IgD-negative memory B cell (primary cell): ENCODE measurements around the gene ATF6. TPM values are rescaled to one million over a fixed set of nuclear protein-coding genes. Genes with fewer than 3 reads are reported as not detected.

Source experiments
- H3K27ac Mint-ChIP-seq, 3 donors: one replicate each; pipeline ENCODE4 v1.8.0; 2020 to 2022; ENCODE audit warnings: mild to moderate bottlenecking in 3 of 3, mixed read lengths in 3 of 3, moderate library complexity in 1 of 3
- H3K27me3 Mint-ChIP-seq: one replicate; pipeline ENCODE4 v1.8.0; 2021; ENCODE audit warnings: mixed read lengths
- H3K36me3 Mint-ChIP-seq: one replicate; pipeline ENCODE4 v1.8.0; 2020; ENCODE audit warnings: mild to moderate bottlenecking, mixed read lengths
- H3K4me1 Mint-ChIP-seq, 3 donors: one replicate each; pipeline ENCODE4 v1.8.0; 2020 to 2022; ENCODE audit warnings: mixed read lengths in 3 of 3, mild to moderate bottlenecking in 1 of 3
- H3K4me3 Mint-ChIP-seq, 4 donors: one replicate each; pipeline ENCODE4 v1.8.0; 2020 to 2022; ENCODE audit warnings: mild to moderate bottlenecking in 4 of 4, mixed read lengths in 4 of 4, moderate library complexity in 3 of 4
- H3K9me3 Mint-ChIP-seq, 3 donors: one replicate each; pipeline ENCODE4 v1.8.0; 2020 to 2021; ENCODE audit warnings: mixed read lengths in 3 of 3, mild to moderate bottlenecking in 1 of 3
- polyA plus RNA-seq: library from polyadenylated mRNA; unstranded; fragments of 300-500 nt; fragmentation: Illumina TruSeq; gene quantifications from one replicate; pipeline ENCODE4 v1.2.3, GENCODE V29; 2021

Gene ATF6
- polyA plus RNA-seq, 1 donor from 2014 or later, result 14.3 TPM

DNA sequence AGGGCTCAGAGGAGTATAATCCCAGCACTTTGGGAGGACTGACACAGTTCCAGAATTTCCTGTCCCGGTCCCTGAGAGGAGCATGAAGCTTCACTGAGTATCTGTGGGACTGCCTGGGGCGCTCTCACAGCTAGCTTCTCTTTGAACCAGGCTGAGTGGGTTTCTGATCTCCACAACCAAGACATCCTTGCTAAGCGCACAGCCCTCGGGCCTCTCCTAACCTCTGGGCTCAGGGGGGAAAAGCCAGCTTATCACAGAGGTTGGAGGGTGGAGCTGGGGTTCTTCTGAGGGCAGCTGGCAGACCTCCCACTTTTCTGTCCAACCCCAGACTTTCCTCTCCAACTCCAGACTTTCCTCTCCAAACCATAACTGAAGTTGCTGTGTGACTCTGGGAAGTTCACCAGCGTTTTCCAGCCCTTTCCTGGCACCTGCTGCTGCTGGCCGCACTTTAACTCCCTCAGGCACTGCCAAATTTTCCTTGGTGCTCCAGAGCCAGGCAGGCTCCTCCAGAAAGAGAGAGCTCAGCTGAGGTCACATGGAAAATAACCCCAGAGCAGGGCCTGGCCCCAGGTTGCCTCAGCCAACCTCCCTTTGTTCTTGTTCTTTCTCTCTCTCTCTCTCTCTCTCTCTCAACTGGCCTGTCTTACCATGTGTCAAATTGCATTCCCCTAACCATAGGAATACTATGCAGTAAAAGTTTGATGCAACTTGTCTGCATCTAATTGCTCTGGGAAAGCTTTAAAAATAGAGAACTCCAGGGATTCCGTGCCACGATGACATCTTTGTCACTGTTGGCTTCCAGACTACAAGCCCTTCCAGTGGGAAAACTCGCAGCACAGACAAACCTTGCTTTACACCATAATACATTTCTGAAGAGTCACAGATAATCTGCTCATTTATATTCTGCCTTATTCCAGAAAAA lies 208.1 kb downstream of the ATF6 start:
- Mint-ChIP-seq H3K4me3 (no peak overlapping the region), H3K4me1 (peaks cover 0 to 2% (median 0%) of the 10 kb centered on the region in 3 donors), H3K36me3 (no peaks in the 10 kb centered on the region), H3K27me3 (peaks cover 3% of the 10 kb centered on the region), H3K27ac (peak overlapping the region in 1 of 3 donors; percentile 17), H3K9me3 (no peaks in the 10 kb centered on the region)

DNA sequence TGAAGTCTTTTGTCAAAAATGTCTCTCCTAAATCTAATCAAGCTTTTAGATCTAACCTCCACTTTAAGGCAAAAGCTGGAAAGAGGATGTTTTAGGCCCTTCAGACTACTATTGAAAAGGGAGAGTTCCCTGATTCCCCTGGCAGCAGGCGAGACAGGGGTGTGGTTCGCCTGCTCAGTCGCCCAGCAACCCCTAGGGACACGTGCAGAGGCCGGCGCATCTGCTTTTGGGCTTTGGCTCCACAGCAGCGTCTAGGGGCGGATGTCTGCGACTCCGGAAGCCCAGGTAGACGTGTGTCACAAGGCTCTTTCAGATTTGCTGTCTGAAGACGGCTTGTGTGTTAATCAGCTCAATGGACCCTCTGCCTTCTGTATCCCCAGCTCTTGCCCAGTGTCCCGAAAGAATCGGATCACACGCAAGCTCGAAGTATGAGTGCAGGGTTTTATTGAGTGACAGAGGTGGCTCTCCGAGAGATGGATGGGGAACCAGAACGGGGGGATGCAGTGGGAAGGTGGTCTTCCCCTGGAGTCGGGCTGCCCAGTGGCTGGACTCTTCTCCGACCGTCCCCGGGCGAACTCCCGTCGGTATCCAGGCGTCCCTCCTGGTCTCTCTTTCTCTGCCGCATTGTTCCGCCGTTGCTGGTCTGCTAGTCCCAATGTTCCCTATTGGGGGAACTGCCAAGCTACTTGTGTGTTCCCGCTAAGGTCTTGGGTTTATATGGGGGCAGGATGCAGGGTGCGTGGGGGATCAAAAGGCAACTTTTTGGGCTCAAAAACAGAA lies 212.1 kb downstream of the ATF6 start:
- peaks cover 12% of the 10 kb centered on the region for H3K27me3 Mint-ChIP-seq
- no peaks in the 10 kb centered on the region for H3K36me3 Mint-ChIP-seq
- no peak overlapping the region for H3K4me3 Mint-ChIP-seq
- H3K27ac Mint-ChIP-seq, result peak overlapping the region in 1 of 3 donors; percentile 65
- peaks cover 0 to 2% (median 0%) of the 10 kb centered on the region in 3 donors for H3K4me1 Mint-ChIP-seq
- H3K9me3 Mint-ChIP-seq, result peaks cover 0 to 4% (median 0%) of the 10 kb centered on the region in 3 donors

DNA sequence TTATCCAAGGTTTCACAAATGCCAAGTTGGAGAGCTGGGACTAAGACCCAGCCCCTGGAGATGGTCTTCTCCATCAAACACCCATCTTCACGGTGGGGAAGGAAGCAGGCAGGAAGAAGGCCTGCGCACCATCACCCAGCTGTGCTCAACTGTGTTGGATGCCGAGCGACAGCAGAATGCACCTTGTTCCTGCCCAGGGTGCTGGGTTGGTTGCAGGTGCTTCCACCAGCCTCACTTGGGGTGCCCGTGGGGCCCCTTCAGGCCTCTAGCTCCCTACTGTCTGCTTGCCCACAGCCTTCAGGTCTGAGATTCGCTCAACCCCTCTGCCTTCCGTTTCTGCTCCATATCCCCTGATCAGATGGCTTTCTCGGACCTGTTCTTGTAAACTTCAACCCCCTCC lies 215.0 kb downstream of the ATF6 start:
- H3K4me1 Mint-ChIP-seq, result peaks cover 0 to 2% (median 0%) of the 10 kb centered on the region in 3 donors
- H3K27ac Mint-ChIP-seq, result no peak overlapping the region
- H3K9me3 Mint-ChIP-seq, result peaks cover 0 to 4% (median 0%) of the 10 kb centered on the region in 3 donors
- H3K36me3 Mint-ChIP-seq, result no peaks in the 10 kb centered on the region
- H3K4me3 Mint-ChIP-seq, result no peak overlapping the region
- H3K27me3 Mint-ChIP-seq, result peaks cover 15% of the 10 kb centered on the region

DNA sequence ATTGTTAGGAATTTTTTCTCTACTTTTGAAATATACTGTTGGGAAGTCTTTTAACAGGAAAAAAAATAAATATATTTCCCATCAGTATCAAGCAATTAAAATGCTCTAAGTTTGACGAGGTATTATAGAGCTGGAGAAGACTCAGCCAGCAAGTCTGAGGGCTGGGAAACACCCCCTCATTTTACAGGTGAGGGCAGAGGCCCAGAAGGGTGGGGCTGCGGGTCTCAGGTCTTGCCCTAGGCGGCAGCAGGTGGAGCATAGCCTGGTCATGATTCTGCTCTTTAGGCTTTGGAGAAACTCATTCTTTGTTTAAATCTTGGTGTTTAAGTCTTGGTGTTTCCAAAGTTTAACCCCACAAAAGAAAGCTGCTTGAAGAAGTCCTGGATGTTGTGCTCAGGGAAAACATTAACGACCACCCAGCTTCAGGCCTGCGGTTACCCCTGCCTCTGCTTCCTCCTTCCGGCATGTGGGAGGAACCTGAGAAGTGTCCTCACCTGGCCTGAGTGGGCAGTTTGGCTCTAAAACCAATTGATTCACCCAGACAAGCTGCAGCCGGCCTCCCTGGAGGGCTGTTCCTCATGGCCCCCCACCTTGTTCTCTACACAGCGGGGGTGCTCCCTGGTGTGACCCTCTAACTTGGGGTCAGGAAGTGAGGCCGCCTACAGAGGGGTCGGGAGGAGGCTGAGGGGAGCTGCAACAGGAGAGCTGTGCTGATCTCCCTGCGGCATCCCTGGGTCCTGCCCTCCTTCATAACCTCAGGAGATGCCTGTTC lies 215.8 kb downstream of the ATF6 start:
- H3K27ac Mint-ChIP-seq, result no peak overlapping the region
- H3K4me1 Mint-ChIP-seq, result peaks cover 0 to 2% (median 0%) of the 10 kb centered on the region in 3 donors
- peaks cover 15% of the 10 kb centered on the region for H3K27me3 Mint-ChIP-seq
- H3K4me3 Mint-ChIP-seq, result no peak overlapping the region
- peaks cover 0 to 4% (median 0%) of the 10 kb centered on the region in 3 donors for H3K9me3 Mint-ChIP-seq
- H3K36me3 Mint-ChIP-seq, result no peaks in the 10 kb centered on the region

DNA sequence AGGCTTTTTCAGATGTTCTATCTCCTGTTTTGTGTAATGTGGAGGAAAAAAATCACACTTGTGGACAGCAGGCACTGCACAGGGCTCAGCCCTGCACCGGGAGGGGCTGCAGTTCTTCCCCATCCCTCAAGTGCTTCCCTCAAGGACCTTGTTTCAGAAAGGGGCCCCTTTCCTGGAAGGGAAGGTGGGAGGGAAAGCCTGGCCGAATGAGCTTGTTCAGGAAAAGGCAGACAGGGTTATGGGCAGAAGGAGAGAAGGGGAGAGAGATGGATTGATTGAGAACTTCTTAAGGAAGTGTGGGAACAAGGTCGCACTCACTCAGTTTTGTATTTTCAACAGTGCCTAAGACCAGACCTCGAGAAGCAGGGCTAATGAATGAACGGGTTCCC lies 216.4 kb downstream of the ATF6 start:
- H3K36me3 Mint-ChIP-seq, result no peaks in the 10 kb centered on the region
- no peak overlapping the region for H3K4me3 Mint-ChIP-seq
- peaks cover 17% of the 10 kb centered on the region for H3K27me3 Mint-ChIP-seq
- H3K27ac Mint-ChIP-seq, result no peak overlapping the region
- H3K4me1 Mint-ChIP-seq, result peaks cover 0 to 2% (median 0%) of the 10 kb centered on the region in 3 donors
- H3K9me3 Mint-ChIP-seq, result peaks cover 2 to 5% (median 4%) of the 10 kb centered on the region in 3 donors

DNA sequence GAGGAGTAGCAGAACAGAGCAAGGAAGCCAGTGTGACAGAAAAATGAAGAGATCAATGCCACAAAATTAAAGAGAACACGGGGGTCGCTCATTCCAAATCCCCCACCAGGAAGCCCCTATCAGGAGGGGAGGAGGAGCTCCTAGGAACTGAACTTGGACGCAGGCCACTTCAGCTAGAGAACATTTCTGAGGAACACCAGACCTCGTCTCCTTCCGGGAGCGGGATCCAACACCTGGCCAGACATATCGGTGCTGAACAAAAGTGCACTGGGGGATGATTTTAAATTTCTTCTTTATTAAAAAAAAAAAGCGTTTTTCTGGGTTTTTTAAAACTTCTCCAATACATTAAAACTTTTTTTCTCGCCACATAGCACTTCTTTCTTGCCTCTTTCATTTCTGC lies 216.8 kb downstream of the ATF6 start:
- peaks cover 2 to 7% (median 4%) of the 10 kb centered on the region in 3 donors for H3K9me3 Mint-ChIP-seq
- H3K4me3 Mint-ChIP-seq, result no peak overlapping the region
- H3K4me1 Mint-ChIP-seq, result no peaks in the 10 kb centered on the region
- no peaks in the 10 kb centered on the region for H3K36me3 Mint-ChIP-seq
- H3K27ac Mint-ChIP-seq, result no peak overlapping the region
- H3K27me3 Mint-ChIP-seq, result peaks cover 17% of the 10 kb centered on the region

DNA sequence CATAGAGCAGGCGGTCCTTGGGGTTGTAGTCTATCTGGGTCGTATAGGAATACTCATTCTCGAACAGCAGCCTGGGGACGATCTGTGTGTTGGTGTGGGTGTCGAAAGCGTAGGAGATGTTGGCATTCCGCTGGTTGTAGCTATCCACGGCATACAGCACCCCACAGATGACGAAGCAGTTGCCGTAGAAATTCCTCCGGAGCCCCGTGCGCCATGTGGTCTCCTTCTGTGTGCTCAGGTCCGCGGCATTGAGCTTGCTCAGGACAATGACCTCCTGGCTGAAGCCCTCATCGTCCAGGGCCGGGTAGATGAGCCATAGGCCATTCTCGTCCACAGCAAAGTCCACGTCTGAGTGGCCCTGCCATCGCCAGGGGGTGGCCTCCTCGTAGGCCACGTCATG lies 217.6 kb downstream of the ATF6 start:
- no peak overlapping the region for H3K27ac Mint-ChIP-seq
- no peaks in the 10 kb centered on the region for H3K36me3 Mint-ChIP-seq

DNA sequence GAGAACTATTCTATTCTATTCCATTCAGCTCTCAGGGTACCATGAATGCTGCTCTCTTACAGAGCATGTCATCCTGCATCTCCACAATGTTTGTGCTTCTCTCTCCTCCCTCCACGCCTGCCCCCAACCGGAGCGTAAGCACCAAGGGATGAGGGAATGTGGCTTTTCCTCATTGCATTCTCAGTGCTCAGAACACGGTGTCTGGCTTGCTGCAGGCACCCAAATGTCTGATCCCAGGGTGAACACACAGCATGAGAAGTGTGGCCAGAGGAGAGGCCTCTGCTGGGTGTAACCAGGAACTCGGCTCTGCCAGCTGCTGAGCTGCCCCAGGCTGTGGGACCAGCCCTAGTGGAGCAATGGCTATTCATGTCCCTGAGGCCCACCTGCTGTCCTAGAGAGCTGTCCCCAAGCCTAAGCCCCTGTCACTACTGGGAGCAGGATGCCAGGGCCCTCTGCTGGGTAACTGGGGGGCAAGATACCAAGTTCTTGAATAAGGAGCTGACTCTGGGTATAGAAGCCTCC lies 219.2 kb downstream of the ATF6 start:
- Mint-ChIP-seq H3K4me3 (no peak overlapping the region), H3K27me3 (peaks cover 19% of the 10 kb centered on the region), H3K9me3 (peaks cover 2 to 7% (median 4%) of the 10 kb centered on the region in 3 donors), H3K27ac (no peak overlapping the region), H3K4me1 (no peaks in the 10 kb centered on the region), H3K36me3 (no peaks in the 10 kb centered on the region)

More for the DNA sequence above, 217.6 kb downstream of the ATF6 start:
- Mint-ChIP-seq H3K27me3 (peaks cover 18% of the 10 kb centered on the region), H3K4me1 (no peaks in the 10 kb centered on the region), H3K9me3 (peaks cover 2 to 7% (median 4%) of the 10 kb centered on the region in 3 donors), H3K4me3 (no peak overlapping the region)

DNA sequence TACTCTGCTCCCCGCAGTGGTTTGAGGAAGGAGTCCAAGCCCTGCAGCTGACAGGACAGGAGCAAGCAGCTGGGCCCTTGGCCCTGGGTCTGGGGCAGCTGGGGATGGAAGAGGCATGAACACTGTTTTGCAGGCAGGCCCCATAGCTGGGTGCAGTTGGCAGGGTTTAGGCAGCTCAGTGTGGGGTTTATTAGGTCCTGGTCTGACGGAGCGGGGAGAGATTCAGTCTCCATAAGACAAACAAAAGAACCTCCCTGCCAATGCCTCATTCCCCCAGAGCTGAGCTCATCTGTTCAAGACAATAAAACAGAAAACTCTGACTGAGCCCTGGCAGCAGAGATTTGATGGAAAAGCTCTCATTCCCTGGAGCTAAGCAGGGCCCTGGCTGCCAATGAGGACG lies 220.2 kb downstream of the ATF6 start:
- H3K27me3 Mint-ChIP-seq, result peaks cover 16% of the 10 kb centered on the region
- no peak overlapping the region for H3K4me3 Mint-ChIP-seq
- H3K9me3 Mint-ChIP-seq, result peaks cover 2 to 7% (median 7%) of the 10 kb centered on the region in 3 donors
- H3K4me1 Mint-ChIP-seq, result no peaks in the 10 kb centered on the region
- no peaks in the 10 kb centered on the region for H3K36me3 Mint-ChIP-seq
- no peak overlapping the region for H3K27ac Mint-ChIP-seq

DNA sequence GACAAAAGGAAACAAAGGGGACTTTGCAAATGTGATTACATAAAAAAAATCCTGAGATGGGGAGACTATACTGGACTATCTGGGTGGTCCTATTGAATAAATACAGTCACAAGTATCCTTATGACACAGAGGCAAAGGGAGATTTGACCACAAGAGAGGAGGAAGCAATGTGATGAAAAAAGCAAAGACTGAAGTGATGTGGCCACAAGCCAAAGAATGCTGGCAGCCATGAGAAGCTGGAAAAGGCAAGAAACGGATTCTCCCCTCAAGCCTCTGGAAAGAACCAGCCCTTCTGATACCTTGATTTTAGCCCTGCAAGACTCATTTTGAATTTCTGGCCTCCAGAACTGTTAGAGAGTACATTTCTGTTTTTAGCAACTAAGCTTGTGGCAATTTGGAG lies 221.2 kb downstream of the ATF6 start:
- Mint-ChIP-seq H3K9me3 (peaks cover 2 to 7% (median 7%) of the 10 kb centered on the region in 3 donors), H3K36me3 (no peaks in the 10 kb centered on the region), H3K4me3 (no peak overlapping the region), H3K27ac (no peak overlapping the region), H3K27me3 (peaks cover 14% of the 10 kb centered on the region), H3K4me1 (no peaks in the 10 kb centered on the region)

DNA sequence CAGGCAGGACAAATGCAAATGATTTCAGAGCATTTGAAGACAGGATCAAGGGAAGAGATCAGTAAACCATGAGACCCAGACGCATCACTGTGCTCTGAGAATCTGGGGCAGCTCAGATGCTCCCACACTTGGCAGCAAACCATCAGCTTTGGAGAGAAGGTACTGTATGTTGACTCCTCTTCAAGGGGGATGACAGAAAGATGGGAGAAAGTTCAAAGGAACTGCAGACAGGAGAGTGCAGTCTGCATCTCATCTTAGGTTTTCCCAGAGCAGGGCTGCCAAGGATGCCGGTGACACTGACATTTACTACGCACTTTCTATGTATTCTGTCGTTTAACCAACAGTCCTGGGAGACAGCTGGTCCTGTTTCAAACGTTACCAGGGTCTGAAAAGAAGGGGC lies 221.8 kb downstream of the ATF6 start:
- peaks cover 2 to 7% (median 3%) of the 10 kb centered on the region in 3 donors for H3K9me3 Mint-ChIP-seq

DNA sequence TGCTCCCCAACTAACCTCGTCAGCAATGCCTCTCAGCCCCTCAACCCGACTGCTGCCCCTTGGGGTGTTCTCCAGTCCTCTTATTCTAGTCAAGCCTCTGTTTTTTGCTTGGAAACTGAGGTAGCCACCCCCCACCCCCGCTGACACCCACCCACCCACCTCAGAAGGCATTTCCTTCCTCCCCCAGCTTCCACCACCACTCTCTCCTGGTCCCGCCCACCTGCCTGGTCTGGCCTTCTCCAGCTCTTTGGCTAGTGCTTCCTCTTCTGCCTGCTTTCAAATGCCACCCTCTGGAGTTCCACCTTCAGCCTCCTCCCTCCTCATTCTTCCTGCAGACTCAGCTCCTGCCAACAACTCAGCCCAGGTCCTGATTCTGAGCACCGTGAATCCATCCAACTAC lies 222.3 kb downstream of the ATF6 start:
- Mint-ChIP-seq H3K4me3 (no peak overlapping the region), H3K27ac (no peak overlapping the region)

More for the DNA sequence above, 221.8 kb downstream of the ATF6 start:
- H3K27ac Mint-ChIP-seq, result no peak overlapping the region
- H3K27me3 Mint-ChIP-seq, result peaks cover 14% of the 10 kb centered on the region
- H3K36me3 Mint-ChIP-seq, result no peaks in the 10 kb centered on the region
- H3K4me1 Mint-ChIP-seq, result no peaks in the 10 kb centered on the region
- no peak overlapping the region for H3K4me3 Mint-ChIP-seq

DNA sequence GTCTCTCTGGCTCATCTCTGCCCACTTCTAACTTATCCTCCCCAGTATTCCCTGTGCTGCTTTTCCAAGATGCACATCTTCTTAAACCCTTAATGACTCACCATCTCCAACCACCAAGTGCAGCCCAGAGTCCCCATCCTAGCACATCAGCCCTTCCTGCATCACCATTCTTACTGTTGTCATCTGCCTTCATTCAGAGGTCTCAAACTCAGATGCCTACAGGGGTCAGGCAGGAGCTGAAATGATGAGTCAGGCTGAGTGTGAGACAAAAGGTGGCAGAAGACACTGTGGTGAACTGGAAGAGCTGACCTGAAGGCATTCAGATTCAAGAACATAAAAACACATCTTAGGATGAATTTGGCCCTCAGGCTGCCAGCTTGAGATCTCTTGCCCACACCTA lies 223.0 kb downstream of the ATF6 start:
- H3K4me3 Mint-ChIP-seq, result no peak overlapping the region
- no peaks in the 10 kb centered on the region for H3K36me3 Mint-ChIP-seq
- no peak overlapping the region for H3K27ac Mint-ChIP-seq
- H3K9me3 Mint-ChIP-seq, result peaks cover 2 to 7% (median 3%) of the 10 kb centered on the region in 3 donors
- no peaks in the 10 kb centered on the region for H3K4me1 Mint-ChIP-seq
- peaks cover 13% of the 10 kb centered on the region for H3K27me3 Mint-ChIP-seq

More for the DNA sequence above, 222.3 kb downstream of the ATF6 start:
- Mint-ChIP-seq H3K9me3 (peaks cover 2 to 7% (median 3%) of the 10 kb centered on the region in 3 donors), H3K36me3 (no peaks in the 10 kb centered on the region), H3K27me3 (peaks cover 13% of the 10 kb centered on the region), H3K4me1 (no peaks in the 10 kb centered on the region)

DNA sequence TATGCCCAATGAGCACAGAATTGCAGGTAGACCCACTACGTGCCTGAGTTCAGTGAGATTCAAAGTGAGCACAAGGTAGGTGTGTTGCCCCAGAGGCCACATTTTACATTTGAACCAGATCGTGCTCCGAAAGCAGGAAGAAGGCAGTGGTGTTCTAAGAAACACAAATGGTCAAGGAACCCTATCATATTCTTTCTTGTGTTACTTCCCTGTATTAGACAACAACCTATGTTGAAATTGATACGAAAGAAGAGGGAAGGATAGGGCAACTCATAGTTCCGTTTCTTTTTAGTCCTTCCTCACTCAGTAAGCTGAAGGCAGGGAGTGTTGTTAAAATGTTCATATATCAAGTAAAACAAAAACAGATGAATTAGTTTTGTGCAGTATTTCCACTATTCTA lies 223.7 kb downstream of the ATF6 start:
- Mint-ChIP-seq H3K4me1 (no peaks in the 10 kb centered on the region), H3K27ac (no peak overlapping the region), H3K27me3 (peaks cover 11% of the 10 kb centered on the region), H3K36me3 (no peaks in the 10 kb centered on the region), H3K4me3 (no peak overlapping the region), H3K9me3 (peaks cover 2 to 7% (median 3%) of the 10 kb centered on the region in 3 donors)
